ENCODE measurements around the gene CD59.

DNA sequence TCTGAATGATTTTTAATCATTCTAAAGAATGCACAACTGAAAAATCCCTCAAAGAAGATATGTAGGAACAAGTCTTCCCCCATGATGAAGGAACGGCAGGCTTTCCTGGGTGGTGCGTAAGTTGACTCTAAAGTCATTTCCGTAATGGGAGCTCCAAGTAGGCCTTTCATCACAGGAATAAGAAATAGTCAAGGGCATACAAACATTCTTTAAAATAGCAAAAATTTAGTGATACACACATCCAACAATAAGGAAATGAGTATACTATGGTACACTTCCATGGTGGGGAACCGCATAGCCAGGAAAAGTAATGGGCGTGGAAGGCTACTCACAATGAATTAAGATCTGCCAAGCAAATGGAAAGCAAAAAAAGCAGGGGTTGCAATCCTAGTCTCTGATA lies 10.7 kb downstream of the CD59 start:
- TF ChIP-seq, protein P1, sequence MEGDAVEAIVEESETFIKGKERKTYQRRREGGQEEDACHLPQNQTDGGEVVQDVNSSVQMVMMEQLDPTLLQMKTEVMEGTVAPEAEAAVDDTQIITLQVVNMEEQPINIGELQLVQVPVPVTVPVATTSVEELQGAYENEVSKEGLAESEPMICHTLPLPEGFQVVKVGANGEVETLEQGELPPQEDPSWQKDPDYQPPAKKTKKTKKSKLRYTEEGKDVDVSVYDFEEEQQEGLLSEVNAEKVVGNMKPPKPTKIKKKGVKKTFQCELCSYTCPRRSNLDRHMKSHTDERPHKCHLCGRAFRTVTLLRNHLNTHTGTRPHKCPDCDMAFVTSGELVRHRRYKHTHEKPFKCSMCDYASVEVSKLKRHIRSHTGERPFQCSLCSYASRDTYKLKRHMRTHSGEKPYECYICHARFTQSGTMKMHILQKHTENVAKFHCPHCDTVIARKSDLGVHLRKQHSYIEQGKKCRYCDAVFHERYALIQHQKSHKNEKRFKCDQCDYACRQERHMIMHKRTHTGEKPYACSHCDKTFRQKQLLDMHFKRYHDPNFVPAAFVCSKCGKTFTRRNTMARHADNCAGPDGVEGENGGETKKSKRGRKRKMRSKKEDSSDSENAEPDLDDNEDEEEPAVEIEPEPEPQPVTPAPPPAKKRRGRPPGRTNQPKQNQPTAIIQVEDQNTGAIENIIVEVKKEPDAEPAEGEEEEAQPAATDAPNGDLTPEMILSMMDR (IDR thresholded peaks at IDR 0.05) = no peak
- TF ChIP-seq POLR2A (IDR thresholded peaks at IDR 0.05) = no peak
- no peak for TF ChIP-seq POLR2AphosphoS5 (IDR thresholded peaks at IDR 0.05)
